LNCaP clone FGC (cell line): Measurements from ENCODE around the gene GRB14.
"Not testable (repeated sequence)": the region's sequence is repeated elsewhere in the genome, so short reads cannot be mapped to it uniquely, and the experiment has no call there.

Source experiments
- DNase-seq: peaks from one replicate; pipeline ENCODE4 v3.0.0-alpha.2; 2011; ENCODE audit warnings: low read depth
- H3K4me3 ChIP-seq: 2 replicates; pipeline ENCODE4 v1.5.1; 2011; ENCODE audit warnings: mild to moderate bottlenecking, low read depth, low read length, control low read depth
- TF ChIP-seq, protein P1 (sequence below): IDR thresholded peaks from 2 replicates; pipeline ENCODE4 v1.5.1; 2012; ENCODE audit warnings: mild to moderate bottlenecking; ENCODE audit not compliant: control insufficient read depth, insufficient read depth; ENCODE audit errors: extremely low read depth

GRB14 gene

DNA sequence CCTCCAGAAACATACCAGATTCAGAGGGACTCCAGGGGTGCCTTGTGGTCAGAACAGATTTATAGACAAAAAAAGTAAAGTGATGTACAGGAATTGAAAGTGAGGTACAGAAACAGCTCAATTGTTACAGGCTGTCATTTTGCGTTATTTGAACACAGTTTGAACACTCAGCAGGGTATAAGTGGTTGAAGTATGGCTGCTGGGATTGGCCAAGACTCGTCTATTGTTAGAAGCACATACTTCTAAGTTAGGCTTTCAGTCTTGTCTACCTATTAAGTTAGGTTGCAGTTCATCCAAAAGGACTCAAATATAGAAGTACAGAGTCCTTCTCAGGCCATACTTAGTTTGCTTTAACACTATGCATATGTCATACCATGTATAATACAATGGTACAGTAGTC is 21.0 kb upstream of the GRB14 start:
- H3K4me3 ChIP-seq, result no peak overlapping the region
- TF ChIP-seq, protein P1, sequence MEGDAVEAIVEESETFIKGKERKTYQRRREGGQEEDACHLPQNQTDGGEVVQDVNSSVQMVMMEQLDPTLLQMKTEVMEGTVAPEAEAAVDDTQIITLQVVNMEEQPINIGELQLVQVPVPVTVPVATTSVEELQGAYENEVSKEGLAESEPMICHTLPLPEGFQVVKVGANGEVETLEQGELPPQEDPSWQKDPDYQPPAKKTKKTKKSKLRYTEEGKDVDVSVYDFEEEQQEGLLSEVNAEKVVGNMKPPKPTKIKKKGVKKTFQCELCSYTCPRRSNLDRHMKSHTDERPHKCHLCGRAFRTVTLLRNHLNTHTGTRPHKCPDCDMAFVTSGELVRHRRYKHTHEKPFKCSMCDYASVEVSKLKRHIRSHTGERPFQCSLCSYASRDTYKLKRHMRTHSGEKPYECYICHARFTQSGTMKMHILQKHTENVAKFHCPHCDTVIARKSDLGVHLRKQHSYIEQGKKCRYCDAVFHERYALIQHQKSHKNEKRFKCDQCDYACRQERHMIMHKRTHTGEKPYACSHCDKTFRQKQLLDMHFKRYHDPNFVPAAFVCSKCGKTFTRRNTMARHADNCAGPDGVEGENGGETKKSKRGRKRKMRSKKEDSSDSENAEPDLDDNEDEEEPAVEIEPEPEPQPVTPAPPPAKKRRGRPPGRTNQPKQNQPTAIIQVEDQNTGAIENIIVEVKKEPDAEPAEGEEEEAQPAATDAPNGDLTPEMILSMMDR, result no peak
- DNase-seq, result no peak

DNA sequence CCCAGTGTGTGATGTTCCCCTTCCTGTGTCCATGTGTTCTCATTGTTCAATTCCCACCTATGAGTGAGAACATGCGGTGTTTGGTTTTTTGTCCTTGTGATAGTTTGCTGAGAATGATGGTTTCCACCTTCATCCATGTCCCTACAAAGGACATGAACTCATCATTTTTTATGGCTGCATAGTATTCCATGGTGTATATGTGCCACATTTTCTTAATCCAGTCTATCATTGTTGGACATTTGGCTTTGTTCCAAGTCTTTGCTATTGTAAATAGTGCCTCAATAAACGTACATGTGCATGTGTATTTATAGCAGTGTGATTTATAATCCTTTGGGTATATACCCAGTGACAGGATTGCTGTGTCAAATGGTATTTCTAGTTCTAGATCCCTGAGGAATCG is 7.0 kb upstream of the GRB14 start:
- not testable (repeated sequence) for DNase-seq, H3K4me3 ChIP-seq

DNA sequence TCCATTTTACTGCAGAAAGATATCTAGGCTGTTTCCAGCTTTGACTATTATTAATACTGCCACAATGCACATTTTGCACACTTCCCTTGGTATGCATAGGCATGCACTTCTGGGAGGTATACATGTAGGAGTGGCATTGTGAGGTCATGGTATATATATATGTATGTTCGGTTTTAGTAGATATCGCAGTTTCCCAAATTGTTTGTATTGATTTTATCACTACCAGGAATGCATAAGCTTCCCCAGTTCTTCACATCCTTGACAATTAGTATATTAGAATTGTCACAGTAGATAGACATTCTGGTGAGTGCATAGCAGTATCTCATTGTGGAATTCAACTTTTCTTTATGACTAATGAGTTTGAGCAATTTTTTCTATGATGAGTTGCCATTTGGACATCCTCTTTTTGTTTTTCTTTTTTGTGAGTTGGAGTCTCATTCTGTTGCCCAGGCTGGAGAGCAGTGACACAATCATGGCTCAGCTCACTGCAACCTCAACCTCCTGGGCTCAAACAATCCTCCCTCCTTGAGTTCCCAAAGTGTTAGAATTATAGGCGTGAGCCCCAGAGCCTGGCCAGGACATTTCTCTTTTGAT is 4.2 kb upstream of the GRB14 start:
- TF ChIP-seq, protein P1, result no peak
- no peak overlapping the region for H3K4me3 ChIP-seq
- DNase-seq, result no peak

DNA sequence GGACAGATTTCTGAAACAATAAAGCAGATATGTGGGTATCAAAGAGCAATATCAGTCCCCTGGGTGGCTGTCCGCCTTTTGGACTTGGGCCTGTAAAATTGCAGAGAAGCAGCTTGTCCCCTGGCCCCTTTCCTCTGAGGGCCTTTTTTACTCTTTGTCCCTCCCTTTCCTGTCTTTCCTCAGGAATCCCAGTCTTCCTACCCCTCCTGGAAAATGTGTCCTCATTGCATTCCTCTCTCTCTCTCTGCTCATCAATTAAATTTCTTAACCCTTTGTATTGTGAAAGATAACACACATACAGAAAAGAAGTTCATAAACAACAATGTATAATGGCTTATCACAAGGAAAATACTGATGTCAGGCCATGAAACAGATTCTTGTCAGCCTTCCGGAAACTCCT is 3.0 kb upstream of the GRB14 start:
- DNase-seq, result no peak
- H3K4me3 ChIP-seq, result no peak overlapping the region
- TF ChIP-seq, protein P1, result no peak

DNA sequence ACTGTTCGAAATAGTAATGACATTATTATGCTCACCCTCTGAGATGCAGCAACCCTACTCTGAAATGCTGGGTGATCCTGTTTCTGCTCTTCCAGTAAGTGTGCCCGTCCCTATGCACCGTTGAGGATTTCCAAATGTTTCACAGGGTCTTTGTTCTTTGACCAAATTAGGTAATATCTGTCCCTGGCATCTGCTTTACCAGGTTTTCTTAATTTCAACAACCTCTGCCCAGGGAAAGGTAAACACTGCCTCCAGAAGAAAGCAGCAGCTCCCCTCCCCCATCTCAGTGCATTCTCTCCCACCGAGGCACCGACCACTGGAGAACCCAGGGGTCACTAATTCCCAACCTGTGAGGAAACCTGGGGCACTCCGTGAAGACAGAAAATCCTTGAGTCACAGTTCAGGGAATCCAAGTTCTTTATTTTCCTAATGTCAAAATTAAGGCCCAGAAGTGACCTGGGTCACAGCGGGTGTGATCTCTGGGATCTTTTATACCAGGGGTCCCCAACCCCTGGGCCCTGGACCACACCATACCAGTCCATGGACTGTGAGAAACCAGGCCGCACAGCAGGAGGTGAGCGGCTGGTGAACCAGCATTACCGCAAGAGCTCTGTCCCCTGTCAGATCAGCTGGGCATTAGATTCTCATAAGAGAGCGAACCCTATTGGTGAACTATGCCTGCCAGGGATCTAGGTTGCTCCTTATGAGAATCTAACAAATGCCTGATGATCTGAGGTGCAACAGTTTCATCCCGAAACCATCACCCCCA is 1.2 kb upstream of the GRB14 start:
- TF ChIP-seq, protein P1, result no peak
- no peak for DNase-seq
- H3K4me3 ChIP-seq, result no peak overlapping the region

DNA sequence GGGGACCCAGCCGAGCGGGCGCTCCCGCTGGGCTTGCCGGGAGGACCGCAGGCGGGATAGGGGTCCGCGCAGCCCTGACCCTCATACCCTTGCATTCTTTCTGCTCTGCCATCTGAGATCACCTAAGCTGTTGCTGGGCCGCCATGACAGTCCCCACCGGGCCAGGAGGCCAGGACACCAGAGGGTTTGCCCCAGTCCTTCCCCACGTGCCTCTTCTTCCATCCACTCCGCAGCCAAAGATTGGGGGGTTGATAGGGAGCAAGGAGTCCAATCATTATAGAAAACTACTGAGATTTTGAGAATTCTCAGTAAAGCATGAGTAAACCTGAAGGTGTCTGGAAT is 453 bp upstream of the GRB14 start:
- H3K4me3 ChIP-seq, result peak overlapping the region; percentile 44
- TF ChIP-seq, protein P1, result no peak
- DNase-seq, result no peak

DNA sequence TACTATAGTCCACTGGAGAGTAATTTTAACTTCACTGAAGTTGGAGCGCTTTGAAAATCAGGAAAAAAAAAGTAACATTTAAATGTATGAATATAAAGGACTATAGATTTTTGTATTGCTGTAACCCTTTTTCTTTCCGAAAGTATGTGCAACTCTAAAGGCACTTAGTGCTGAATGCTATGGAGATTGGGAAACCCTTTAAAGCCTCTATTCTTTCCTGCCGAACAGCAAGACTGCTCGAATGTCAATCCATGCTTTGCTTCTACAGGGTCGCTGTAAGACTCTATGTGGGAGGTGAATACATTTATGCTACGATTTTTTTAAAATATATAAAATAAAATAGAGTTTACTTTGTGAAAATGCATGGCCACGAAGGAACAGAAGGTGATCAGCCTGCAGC is 825 bp downstream of the GRB14 start:
- peak overlapping the region; percentile 57 for H3K4me3 ChIP-seq
- TF ChIP-seq, protein P1, result no peak
- DNase-seq, result no peak
